Liver (tissue), 3 donors: ENCODE data around the gene ALG3.

Experiments
- EGR1 ChIP-seq, 2 donors: IDR thresholded peaks; 2 replicates each; pipeline ENCODE4 v1.6.1; 2016 to 2018; ENCODE audit warnings: antibody characterized with exemption in 2 of 2, low read depth in 2 of 2
- FOXA1 ChIP-seq: IDR thresholded peaks from 2 replicates; pipeline ENCODE4 v1.6.1; 2016; ENCODE audit warnings: antibody characterized with exemption
- GABPA ChIP-seq, 2 donors: IDR thresholded peaks in 1 of 2; conservative IDR thresholded peaks in 1 of 2; 2 replicates each; pipeline ENCODE4 v1.6.1; 2016; ENCODE audit warnings: antibody characterized with exemption in 2 of 2, mild to moderate bottlenecking in 1 of 2, moderate library complexity in 1 of 2
- RAD21 ChIP-seq, 2 donors: IDR thresholded peaks; 2 replicates each; pipeline ENCODE4 v1.6.1; 2016; ENCODE audit warnings: antibody characterized with exemption in 2 of 2, mild to moderate bottlenecking in 2 of 2
- REST ChIP-seq: IDR thresholded peaks from 2 replicates; pipeline ENCODE4 v1.6.1; 2016; ENCODE audit warnings: antibody characterized with exemption, mild to moderate bottlenecking
- RXRA ChIP-seq, 2 donors: IDR thresholded peaks; 2 replicates each; pipeline ENCODE4 v1.6.1; 2017 to 2018; ENCODE audit warnings: antibody characterized with exemption in 2 of 2, mild to moderate bottlenecking in 1 of 2
- SP1 ChIP-seq: IDR thresholded peaks from 2 replicates; pipeline ENCODE4 v1.6.1; 2018; ENCODE audit warnings: antibody characterized with exemption, mild to moderate bottlenecking
- TAF1 ChIP-seq: conservative IDR thresholded peaks from 2 replicates; pipeline ENCODE4 v1.6.1; 2016; ENCODE audit warnings: antibody characterized with exemption, mild to moderate bottlenecking
- YY1 ChIP-seq: IDR thresholded peaks from 2 replicates; pipeline ENCODE4 v1.6.1; 2016; ENCODE audit warnings: antibody characterized with exemption, mild to moderate bottlenecking
- ZBTB33 ChIP-seq: IDR thresholded peaks from 2 replicates; pipeline ENCODE4 v1.6.1; 2016; ENCODE audit warnings: antibody characterized with exemption
- TF ChIP-seq, protein P1 (sequence below): fragments of 150-350 bp; IDR thresholded peaks from 2 replicates; pipeline ENCODE4 v1.5.1; 2017; ENCODE audit warnings: improper control_type of control experiment, low read depth, low read length; ENCODE audit not compliant: missing input control
- TF ChIP-seq, protein P2 (sequence below): IDR thresholded peaks from 2 replicates; pipeline ENCODE4 v1.6.1; 2016; ENCODE audit warnings: antibody characterized with exemption
- donor health status: healthy.
- donor health status: healthy.

- TF ChIP-seq, protein P1, sequence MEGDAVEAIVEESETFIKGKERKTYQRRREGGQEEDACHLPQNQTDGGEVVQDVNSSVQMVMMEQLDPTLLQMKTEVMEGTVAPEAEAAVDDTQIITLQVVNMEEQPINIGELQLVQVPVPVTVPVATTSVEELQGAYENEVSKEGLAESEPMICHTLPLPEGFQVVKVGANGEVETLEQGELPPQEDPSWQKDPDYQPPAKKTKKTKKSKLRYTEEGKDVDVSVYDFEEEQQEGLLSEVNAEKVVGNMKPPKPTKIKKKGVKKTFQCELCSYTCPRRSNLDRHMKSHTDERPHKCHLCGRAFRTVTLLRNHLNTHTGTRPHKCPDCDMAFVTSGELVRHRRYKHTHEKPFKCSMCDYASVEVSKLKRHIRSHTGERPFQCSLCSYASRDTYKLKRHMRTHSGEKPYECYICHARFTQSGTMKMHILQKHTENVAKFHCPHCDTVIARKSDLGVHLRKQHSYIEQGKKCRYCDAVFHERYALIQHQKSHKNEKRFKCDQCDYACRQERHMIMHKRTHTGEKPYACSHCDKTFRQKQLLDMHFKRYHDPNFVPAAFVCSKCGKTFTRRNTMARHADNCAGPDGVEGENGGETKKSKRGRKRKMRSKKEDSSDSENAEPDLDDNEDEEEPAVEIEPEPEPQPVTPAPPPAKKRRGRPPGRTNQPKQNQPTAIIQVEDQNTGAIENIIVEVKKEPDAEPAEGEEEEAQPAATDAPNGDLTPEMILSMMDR = no peak
- no peak for TF ChIP-seq ZBTB33
- TF ChIP-seq GABPA (IDR thresholded peaks at IDR 0.05 in 1 of 2, conservative IDR thresholded peaks at IDR 0.05 in 1 of 2) = no peak
- TF ChIP-seq SP1 = no peak
- no peak for TF ChIP-seq REST
- no peak for TF ChIP-seq TAF1
- no peak for TF ChIP-seq FOXA1
- no peak for TF ChIP-seq RXRA (IDR thresholded peaks at IDR 0.05)
- TF ChIP-seq YY1 = no peak
- no peak for TF ChIP-seq RAD21 (IDR thresholded peaks at IDR 0.05)
- TF ChIP-seq, protein P2, sequence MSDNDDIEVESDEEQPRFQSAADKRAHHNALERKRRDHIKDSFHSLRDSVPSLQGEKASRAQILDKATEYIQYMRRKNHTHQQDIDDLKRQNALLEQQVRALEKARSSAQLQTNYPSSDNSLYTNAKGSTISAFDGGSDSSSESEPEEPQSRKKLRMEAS = no peak
- TF ChIP-seq EGR1 (IDR thresholded peaks at IDR 0.05; ENCODE audit: low read depth in 2 of 2) = no peak
These were observed 9.5 kb downstream of the ALG3 start for GRCh38 chr3:184239221-184239620.
